Activated T-cell treated with anti-CD3 and anti-CD28 coated beads, Interleukin-2, amount 50 U/mL, for 48 hours (primary cell): ENCODE data around the gene PM20D1.
"Not testable (repeated sequence)": the region's sequence is repeated elsewhere in the genome, so short reads cannot be mapped to it uniquely, and the experiment has no call there.

Source experiments
- DNase-seq, 2 experiments: peaks; one replicate each; pipeline ENCODE4 v3.0.0-alpha.2; 2020

The PM20D1 gene

GRCh38 chr1:205840146-205840923 is 9.6 kb downstream of the PM20D1 start:
- no peak for DNase-seq

- DNase-seq = no peak
Observed at GRCh38 chr1:205837382-205837970, 12.5 kb downstream of the PM20D1 start.

GRCh38 chr1:205834751-205835150 is 15.2 kb downstream of the PM20D1 start:
- DNase-seq = no peak

GRCh38 chr1:205832326-205832751 is 17.6 kb downstream of the PM20D1 start:
- DNase-seq = no peak

- no peak for DNase-seq
Observed at GRCh38 chr1:205827623-205828022, 22.3 kb downstream of the PM20D1 start.

- DNase-seq = no peak
Observed at GRCh38 chr1:205826995-205827394, 22.9 kb downstream of the PM20D1 start.

GRCh38 chr1:205826016-205826806 is 23.7 kb downstream of the PM20D1 start:
- no peak for DNase-seq

GRCh38 chr1:205824180-205824579 is 25.8 kb downstream of the PM20D1 start:
- no peak for DNase-seq

- DNase-seq = not testable (repeated sequence)
Observed at GRCh38 chr1:205823260-205823659, 26.7 kb downstream of the PM20D1 start.

GRCh38 chr1:205822397-205822796 is 27.5 kb downstream of the PM20D1 start:
- no peak for DNase-seq

GRCh38 chr1:205817988-205818387 is 31.9 kb downstream of the PM20D1 start:
- no peak for DNase-seq

GRCh38 chr1:205817364-205817763 is 32.6 kb downstream of the PM20D1 start:
- no peak for DNase-seq

GRCh38 chr1:205813755-205814058 is 36.2 kb downstream of the PM20D1 start:
- no peak for DNase-seq

GRCh38 chr1:205812878-205813754 is 36.8 kb downstream of the PM20D1 start, which contains the start of gene SLC41A1:
Gene SLC41A1, minus strand, starts transcription at chr1:205813198. Its CDS starts 2,757 bp downstream, at chr1:205810441.
- DNase-seq = peak; percentile 93 to 94

GRCh38 chr1:205812271-205812877 is 37.6 kb downstream of the PM20D1 start:
- peak; percentile 45 to 55 for DNase-seq

- DNase-seq = no peak
Observed at GRCh38 chr1:205811660-205812059, 38.3 kb downstream of the PM20D1 start.

- no peak for DNase-seq
Observed at GRCh38 chr1:205810448-205811157, 39.3 kb downstream of the PM20D1 start.

GRCh38 chr1:205809942-205810345 is 40.0 kb downstream of the PM20D1 start:
- no peak for DNase-seq

- DNase-seq = no peak
Observed at GRCh38 chr1:205809469-205809868, 40.5 kb downstream of the PM20D1 start.

- DNase-seq = peak; percentile 65 to 74
Observed at GRCh38 chr1:205805082-205805711, 44.7 kb downstream of the PM20D1 start.

GRCh38 chr1:205804605-205805004 is 45.3 kb downstream of the PM20D1 start:
- no peak for DNase-seq
